Cortex of kidney (tissue), 1 donor: ENCODE results near the gene CFAP410.
"Not testable (repeated sequence)": the region's sequence is repeated elsewhere in the genome, so short reads cannot be mapped to it uniquely, and the experiment has no call there.

Source experiments
- DNase-seq: peaks from one replicate; lab custom pipeline; 2025; lab: John Stamatoyannopoulos, UW

Gene CFAP410

GRCh38 chr21:44368711-44369446 is 29.7 kb upstream of the CFAP410 start:
- no peak for DNase-seq

DNA sequence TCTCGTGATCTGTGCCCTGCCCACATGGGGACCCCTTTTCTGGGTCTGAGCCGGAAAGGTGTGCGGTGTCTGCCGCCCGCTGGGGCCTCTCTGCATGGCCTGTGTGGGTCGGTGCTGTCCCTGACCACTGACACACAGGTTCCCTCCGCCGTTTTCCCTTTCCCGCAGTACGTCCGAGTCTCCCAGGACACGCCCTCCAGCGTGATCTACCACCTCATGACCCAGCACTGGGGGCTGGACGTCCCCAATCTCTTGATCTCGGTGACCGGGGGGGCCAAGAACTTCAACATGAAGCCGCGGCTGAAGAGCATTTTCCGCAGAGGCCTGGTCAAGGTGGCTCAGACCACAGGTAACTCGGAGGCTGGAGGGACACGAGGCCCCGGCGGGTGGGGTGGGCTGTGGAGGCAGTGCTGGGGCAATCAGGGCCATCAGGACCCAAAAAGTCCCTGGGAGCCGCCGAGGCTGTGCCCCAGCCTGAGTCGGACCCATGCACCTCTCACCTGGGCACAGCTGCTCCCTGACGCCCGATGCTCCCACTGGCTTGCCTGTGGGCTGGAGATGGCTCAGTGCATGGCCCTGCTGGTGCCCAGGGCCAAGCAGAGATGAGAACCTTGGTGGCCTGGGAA is 27.5 kb upstream of the CFAP410 start:
- DNase-seq = no peak

DNA sequence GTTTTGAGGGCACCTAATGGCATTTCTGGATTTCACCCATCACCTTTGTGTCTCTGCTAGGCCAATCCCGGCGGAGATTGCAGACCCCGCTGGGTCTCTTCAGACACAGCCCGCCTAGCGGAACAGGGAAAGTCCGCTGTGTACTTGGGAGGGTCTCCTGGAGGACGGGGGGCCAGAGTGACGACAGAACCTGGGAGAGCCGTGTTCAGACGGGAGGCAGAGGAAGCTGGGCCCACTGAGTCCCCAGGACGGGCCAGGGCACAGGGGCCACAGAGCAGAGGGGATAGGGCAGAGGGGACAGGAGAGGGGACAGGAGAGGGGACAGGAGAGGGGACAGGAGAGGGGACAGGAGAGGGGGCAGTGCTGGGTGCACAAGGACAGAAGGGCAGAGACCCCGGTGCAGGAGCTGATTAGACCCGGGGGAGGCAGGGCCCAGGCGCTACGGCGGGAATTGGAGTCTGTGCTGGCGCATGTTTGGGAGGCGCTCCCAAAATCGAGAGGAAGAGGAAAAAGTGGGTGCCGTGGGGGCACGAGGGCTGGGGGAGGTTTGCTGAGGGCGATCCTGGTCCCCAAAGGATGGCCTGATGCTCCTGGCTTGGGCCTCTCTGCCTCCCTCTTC is 26.9 kb upstream of the CFAP410 start:
- DNase-seq = no peak

GRCh38 chr21:44365251-44365966 is 26.2 kb upstream of the CFAP410 start:
- DNase-seq = no peak

- no peak for DNase-seq
These were observed 25.2 kb upstream of the CFAP410 start for GRCh38 chr21:44364151-44365053.

- DNase-seq = no peak
These were observed 24.1 kb upstream of the CFAP410 start for GRCh38 chr21:44363278-44363677.

DNA sequence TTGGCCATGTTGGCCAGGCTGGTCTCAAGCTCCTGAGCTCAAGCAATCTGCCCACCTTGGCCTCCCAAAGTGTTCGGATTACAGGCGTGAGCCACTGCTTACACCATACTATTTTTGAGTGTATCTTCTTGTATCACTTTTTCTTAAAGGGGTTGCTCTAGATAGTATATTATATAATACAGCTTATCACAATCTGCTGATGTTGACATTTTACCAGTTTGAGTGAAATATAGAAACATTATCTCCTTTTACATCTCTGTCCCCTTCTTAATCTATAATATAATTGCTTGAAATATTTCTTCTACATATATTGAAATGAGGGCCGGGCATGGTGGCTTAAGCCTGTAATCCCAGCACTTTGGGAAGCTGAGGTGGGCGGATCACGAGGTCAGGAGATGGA is 22.7 kb upstream of the CFAP410 start:
- not testable (repeated sequence) for DNase-seq

DNA sequence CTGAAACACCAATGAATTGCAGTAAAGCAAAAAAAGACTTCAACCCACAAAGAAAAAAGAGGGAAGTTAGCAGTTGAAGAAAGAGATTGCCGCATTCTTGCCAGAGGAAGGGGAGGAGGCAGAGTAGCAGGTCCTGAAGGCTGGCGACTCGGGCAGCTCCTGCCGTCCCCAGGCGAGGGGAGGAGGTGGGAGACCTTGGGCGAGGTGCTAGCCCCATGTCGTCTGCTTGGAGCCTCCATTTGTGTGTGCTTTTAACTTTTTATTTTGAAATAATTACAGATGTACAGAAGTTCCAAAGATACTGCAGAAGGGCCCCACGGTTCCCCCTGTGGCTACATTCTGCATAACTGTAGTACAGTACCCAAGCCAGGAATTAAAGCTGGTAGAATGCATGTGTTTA is 21.0 kb upstream of the CFAP410 start:
- no peak for DNase-seq

DNA sequence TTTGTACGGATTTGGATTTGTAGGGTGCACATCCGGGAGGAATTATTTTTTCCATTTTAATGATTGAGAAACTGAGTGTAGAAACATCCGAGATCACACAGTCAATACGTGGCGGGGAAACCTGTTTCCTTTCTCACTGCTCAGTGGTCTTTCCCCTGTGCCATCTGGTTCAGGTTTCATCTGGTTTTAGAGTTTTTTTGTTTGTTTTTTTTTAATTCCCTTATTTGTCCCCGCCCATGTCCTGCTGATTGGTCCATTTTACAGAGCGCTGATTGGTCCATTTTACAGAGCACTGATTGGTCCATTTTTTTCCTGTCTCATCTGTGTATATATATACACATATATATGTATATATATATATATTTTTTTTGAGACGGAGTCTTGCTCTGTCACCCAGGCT is 20.2 kb upstream of the CFAP410 start:
- no peak for DNase-seq

DNA sequence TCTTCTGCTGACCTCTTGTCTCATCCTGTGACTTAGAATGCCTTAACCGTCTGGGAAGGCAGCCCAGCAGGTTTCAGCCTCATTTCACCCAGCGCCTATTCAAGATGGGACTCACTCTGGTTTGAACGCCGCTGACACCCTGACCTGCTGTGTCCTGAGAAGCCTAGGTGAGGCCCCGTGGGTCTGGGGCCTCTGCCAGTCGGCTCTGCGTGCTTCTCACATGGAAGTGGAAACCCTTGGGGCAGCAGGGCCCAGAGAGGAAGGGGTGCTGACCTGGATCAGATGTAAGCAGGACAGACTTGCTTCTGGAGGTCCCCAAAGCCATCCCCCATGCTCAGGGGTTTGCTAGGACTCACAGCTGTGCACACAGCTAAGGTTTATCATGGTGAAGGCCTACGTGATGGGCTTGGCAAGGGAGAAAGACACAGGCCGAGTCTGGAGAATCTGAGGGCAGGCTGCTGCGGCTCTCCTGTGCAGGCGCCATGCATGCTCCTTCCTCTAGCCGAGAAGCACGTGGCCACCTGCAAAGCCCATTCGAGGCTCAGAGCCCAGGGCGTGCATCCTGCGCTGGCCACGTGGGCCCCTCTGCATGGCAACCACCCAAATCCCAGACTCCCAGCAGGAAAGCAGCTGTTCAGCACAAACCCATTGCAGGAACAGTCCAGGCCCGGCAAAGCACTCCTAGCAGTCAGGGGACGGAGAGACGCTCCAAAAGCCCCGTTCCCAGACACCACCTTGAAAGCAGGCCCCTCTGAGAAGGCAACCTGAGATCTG is 18.1 kb upstream of the CFAP410 start:
- no peak for DNase-seq

DNA sequence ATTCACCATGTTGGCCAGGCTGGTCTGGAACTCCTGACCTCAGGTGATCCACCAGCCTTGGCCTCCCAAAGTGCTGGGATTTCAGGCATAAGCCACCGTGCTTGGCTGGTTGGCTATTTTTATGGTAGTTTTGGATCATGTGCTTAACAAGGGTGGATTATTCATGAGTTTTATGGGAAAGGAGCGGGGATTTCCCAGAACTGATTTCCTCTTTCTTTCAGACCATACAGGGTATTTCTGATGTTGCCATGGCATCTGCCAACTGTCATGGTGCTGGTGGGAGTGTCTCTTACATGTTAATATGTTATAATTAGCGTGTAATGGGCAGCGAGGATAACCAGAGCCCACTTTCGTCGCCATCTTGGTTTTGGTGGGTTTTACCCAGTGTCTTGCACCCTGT is 17.4 kb upstream of the CFAP410 start:
- no peak for DNase-seq

DNA sequence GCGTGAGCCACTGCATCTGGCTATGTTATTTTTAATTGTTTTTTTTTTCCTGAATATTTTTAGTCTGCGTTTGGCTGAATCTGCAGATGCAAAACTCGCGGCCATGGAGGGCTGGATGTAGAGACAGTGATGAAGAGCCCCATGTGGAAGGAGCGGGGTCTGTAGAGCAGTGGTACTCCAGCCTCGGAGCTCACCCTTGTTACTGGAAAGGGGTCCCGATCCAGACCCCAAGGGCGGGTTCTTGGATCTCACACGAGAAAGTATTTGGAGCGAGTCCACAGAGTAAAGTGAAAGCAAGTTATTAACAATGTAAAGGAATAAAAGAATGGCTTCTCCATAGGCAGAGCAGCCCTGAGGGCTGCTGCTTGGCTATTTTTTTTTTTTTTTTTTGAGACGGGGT is 17.0 kb upstream of the CFAP410 start:
- DNase-seq = no peak

- DNase-seq = no peak
These were observed 15.9 kb upstream of the CFAP410 start for GRCh38 chr21:44354775-44355771.

DNA sequence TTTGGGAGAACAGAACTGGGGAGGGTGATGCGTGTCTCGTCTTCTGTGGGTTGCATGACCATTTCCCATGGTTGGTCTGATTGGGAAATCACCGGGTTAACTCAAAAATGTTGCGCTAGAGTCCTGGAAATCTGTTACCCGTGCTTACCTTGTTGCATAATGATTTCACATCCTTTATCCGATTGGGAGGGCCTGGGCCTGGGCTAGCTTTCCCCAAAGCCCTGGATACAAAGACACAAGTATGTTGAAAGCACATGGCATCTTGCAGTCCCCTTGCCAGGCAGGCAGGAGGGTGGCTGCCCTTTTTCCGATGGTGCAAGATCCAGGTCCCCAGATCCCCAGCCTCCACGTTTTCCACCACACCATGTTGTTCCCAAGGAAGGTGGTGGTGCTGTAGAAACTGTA is 14.8 kb upstream of the CFAP410 start:
- no peak for DNase-seq

GRCh38 chr21:44353191-44353970 is 14.2 kb upstream of the CFAP410 start, which contains the start of gene TRPM2:
TSS of gene TRPM2 (plus strand) at chr21:44353621. CDS start at chr21:44353701, 80 bp downstream.
- no peak for DNase-seq

GRCh38 chr21:44352253-44352860 is 13.2 kb upstream of the CFAP410 start:
- no peak for DNase-seq

GRCh38 chr21:44351535-44352252 is 12.5 kb upstream of the CFAP410 start:
- no peak for DNase-seq
